K562 (cell line): Measurements from ENCODE around the gene TXNDC8. TPM values are rescaled to one million over a fixed set of nuclear protein-coding genes. Genes with fewer than 3 reads are reported as not detected.

ENCODE experiments used
- ATAC-seq: fragments of 200-7000 bp; cut with Tn5 transposase; 3 replicates; pipeline ENCODE4 v1.9.1; 2020; ENCODE audit warnings: moderate library complexity
- BruUV-seq: library from RNA; stranded (reverse); fragments of 400-500 nt; replicated peaks from 2 replicates; lab custom pipeline; 2021; lab: Mats Ljungman, UMichigan
- CTCF ChIA-PET: fragments of 300-600 bp; formaldehyde crosslinking; extraction: SDS; loops from one replicate; lab custom pipeline; 2021; ENCODE audit warnings: low intra/inter-chr PET ratio; lab: Yijun Ruan, JAX
- POLR2A ChIA-PET: fragments of 300-600, 350-650 bp; sonication (Branson Sonifier 250); formaldehyde crosslinking; extraction: SDS; loops from one replicate; lab custom pipeline; 2021; ENCODE audit warnings: antibody characterized with exemption, inconsistent platforms; lab: Yijun Ruan, JAX
- DNase-seq, 4 experiments: peaks; one replicate each; pipeline versions ENCODE4 v3.0.0 to v3.0.0-alpha.2; 2011 to 2018; ENCODE audit warnings: low spot score in 3 of 4, mixed read lengths in 3 of 4; ENCODE audit errors: extremely low read depth in 1 of 4
- FAIRE-seq: peaks from 2 replicates; lab custom pipeline; 2011; peaks lifted over from hg19 to GRCh38; lab: Jason Lieb, UNC
- H2AFZ ChIP-seq: 2 replicates; pipeline ENCODE4 v1.6.0; 2011; ENCODE audit warnings: low read depth, low read length, control low read depth, inconsistent platforms
- H3K27ac ChIP-seq: fragments of 200-600 bp; 3 replicates; pipeline ENCODE4 v1.8.0; 2011; ENCODE audit warnings: low read depth, mild to moderate bottlenecking, control low read depth, inconsistent platforms, low read length, moderate library complexity, mixed read lengths; ENCODE audit errors: extremely low read depth
- H3K27me3 ChIP-seq, 2 experiments: fragments of 300-600 bp in 1 of 2; 2 replicates in 1 of 2; 3 replicates in 1 of 2; pipeline versions ENCODE4 v1.6.0 to v1.8.0; 2011; ENCODE audit warnings: inconsistent platforms in 2 of 2, low read length in 2 of 2, mild to moderate bottlenecking in 1 of 2, mixed read lengths in 1 of 2, moderate library complexity in 1 of 2; ENCODE audit not compliant: control insufficient read depth in 2 of 2, insufficient read depth in 2 of 2
- H3K36me3 ChIP-seq: fragments of 300-600 bp; 3 replicates; pipeline ENCODE4 v1.8.0; 2011; ENCODE audit warnings: mild to moderate bottlenecking, low read length, inconsistent platforms; ENCODE audit not compliant: control insufficient read depth, insufficient read depth
- H3K4me1 ChIP-seq, 2 experiments: fragments of 200-600 bp in 1 of 2; replicated peaks in 1 of 2; 2 replicates in 1 of 2; 3 replicates in 1 of 2; pipeline versions ENCODE4 v1.5.1 to v1.8.0; 2011; ENCODE audit warnings: inconsistent platforms in 2 of 2, low read length in 2 of 2, mild to moderate bottlenecking in 1 of 2, mixed read lengths in 1 of 2, moderate library complexity in 1 of 2; ENCODE audit not compliant: control insufficient read depth in 2 of 2, insufficient read depth in 2 of 2
- H3K4me2 ChIP-seq: 2 replicates; pipeline ENCODE4 v1.6.1; 2011; ENCODE audit warnings: low read length, control low read depth, inconsistent platforms, mixed read lengths; ENCODE audit not compliant: insufficient read depth
- H3K4me3 ChIP-seq: fragments of 200-600 bp; sonication (generic), shearing (Covaris generic); 2 replicates; pipeline ENCODE4 v1.5.1; 2016; ENCODE audit warnings: control low read depth, inconsistent platforms
- H3K79me2 ChIP-seq: fragments of 200-600 bp; 3 replicates; pipeline ENCODE4 v1.8.0; 2011; ENCODE audit warnings: low read length, inconsistent platforms; ENCODE audit not compliant: control insufficient read depth, insufficient read depth
- H3K9ac ChIP-seq, 2 experiments: 2 replicates each; pipeline versions ENCODE4 v1.6.0 to v1.6.1; 2011; ENCODE audit warnings: low read depth in 2 of 2, low read length in 2 of 2, control low read depth in 1 of 2, inconsistent platforms in 1 of 2, mild to moderate bottlenecking in 1 of 2, mixed read lengths in 1 of 2; ENCODE audit not compliant: insufficient read depth in 1 of 2
- H3K9me1 ChIP-seq: one replicate; pipeline ENCODE4 v1.6.0; 2011; ENCODE audit warnings: inconsistent platforms, mild to moderate bottlenecking, low read length, moderate library complexity; ENCODE audit not compliant: control insufficient read depth, insufficient read depth
- H3K9me3 ChIP-seq: replicated peaks from 2 replicates; pipeline ENCODE4 v1.5.1; 2011; ENCODE audit warnings: low read depth, low read length, inconsistent platforms; ENCODE audit not compliant: control insufficient read depth, insufficient read depth
- H4K20me1 ChIP-seq: replicated peaks from 2 replicates; pipeline ENCODE4 v1.6.1; 2011; ENCODE audit warnings: low read length, inconsistent platforms, mixed read lengths; ENCODE audit not compliant: control insufficient read depth, insufficient read depth
- BACH1 ChIP-seq: fragments of 200-800 bp; sonication (Bioruptor generic); IDR thresholded peaks from 2 replicates; pipeline ENCODE4 v1.6.1; 2016; ENCODE audit warnings: missing genetic modification characterization, missing compliant biosample characterization
- BCOR ChIP-seq: fragments of 450-650 bp; IDR thresholded peaks from 2 replicates; pipeline ENCODE4 v1.6.1; 2016
- EWSR1 ChIP-seq: fragments of 450-650 bp; IDR thresholded peaks from 2 replicates; pipeline ENCODE4 v1.6.1; 2018; ENCODE audit warnings: borderline replicate concordance, mild to moderate bottlenecking, low read depth, moderate library complexity; ENCODE audit not compliant: partially characterized antibody
- EZH2 ChIP-seq: IDR thresholded peaks from 2 replicates; pipeline ENCODE4 v1.6.1; 2012; ENCODE audit warnings: low read depth, mild to moderate bottlenecking, inconsistent platforms, low read length, borderline replicate concordance
- FOSL1 ChIP-seq: fragments of 200-800 bp; sonication (Bioruptor generic); conservative IDR thresholded peaks from 2 replicates; pipeline ENCODE4 v1.6.1; 2016; ENCODE audit warnings: missing genetic modification characterization, missing compliant biosample characterization
- FOXA3 ChIP-seq, 2 experiments: fragments of 450-650 bp in 1 of 2; sonication (generic) in 1 of 2; formaldehyde crosslinking; IDR thresholded peaks in 1 of 2; conservative IDR thresholded peaks in 1 of 2; 2 replicates each; pipeline versions ENCODE4 v1.4.0 to v1.8.0; 2020 to 2022; ENCODE audit warnings: mild to moderate bottlenecking in 2 of 2, missing genetic modification reagents in 1 of 2
- KAT2B ChIP-seq: IDR thresholded peaks from one replicate; pipeline ENCODE4 v1.6.1; 2012; ENCODE audit warnings: low read depth, mild to moderate bottlenecking, control low read depth, inconsistent platforms, low read length, moderate library complexity
- MAZ ChIP-seq, 2 experiments: fragments of 450-650 bp in 1 of 2; sonication (generic) in 1 of 2; formaldehyde crosslinking; IDR thresholded peaks in 1 of 2; conservative IDR thresholded peaks in 1 of 2; 2 replicates each; pipeline versions ENCODE4 v1.4.0 to v1.5.0; 2020; ENCODE audit warnings: mild to moderate bottlenecking in 1 of 2, missing genetic modification reagents in 1 of 2
- MTA3 ChIP-seq: fragments of 450-650 bp; formaldehyde crosslinking; IDR thresholded peaks from 2 replicates; pipeline ENCODE4 v1.6.1; 2017; ENCODE audit warnings: mild to moderate bottlenecking, borderline replicate concordance
- NRF1 ChIP-seq, 2 experiments: fragments of 450-650 bp; IDR thresholded peaks in 1 of 2; conservative IDR thresholded peaks in 1 of 2; 2 replicates each; pipeline ENCODE4 v1.6.1; 2014; ENCODE audit warnings: mild to moderate bottlenecking in 2 of 2
- RFX7 ChIP-seq: fragments of 250-450 bp; sonication (Bioruptor Pico); IDR thresholded peaks from 2 replicates; pipeline ENCODE4 v1.5.1; 2021; ENCODE audit warnings: mild to moderate bottlenecking
- SMARCE1 ChIP-seq: fragments of 450-650 bp; IDR thresholded peaks from 2 replicates; pipeline ENCODE4 v1.7.1; 2016; ENCODE audit warnings: mild to moderate bottlenecking
- YY1 ChIP-seq, 3 experiments: IDR thresholded peaks; 2 replicates each; pipeline ENCODE4 v1.6.1; 2011; ENCODE audit warnings: low read length in 2 of 3, mild to moderate bottlenecking in 2 of 3, moderate library complexity in 2 of 3, borderline replicate concordance in 1 of 3, control low read depth in 1 of 3, low read depth in 1 of 3; ENCODE audit not compliant: insufficient read depth in 3 of 3, insufficient replicate concordance in 2 of 3, control insufficient read depth in 1 of 3, insufficient read length in 1 of 3; ENCODE audit errors: extremely low read depth in 1 of 3
- ZBTB1 ChIP-seq: sonication (generic); formaldehyde crosslinking; IDR thresholded peaks from 2 replicates; pipeline ENCODE4 v1.8.1; 2023; ENCODE audit warnings: missing genetic modification reagents, low read depth, mild to moderate bottlenecking, borderline replicate concordance
- ZNF507 ChIP-seq: conservative IDR thresholded peaks from 2 replicates; pipeline ENCODE4 v1.6.1; 2017; ENCODE audit warnings: missing genetic modification characterization, missing compliant biosample characterization
- WGBS: fragments of 100-300 bp; shearing (Covaris generic); methylation state at CpG from one replicate; pipeline ENCODE4 v1.1.6; 2016; ENCODE audit warnings: low coverage, mixed read lengths; ENCODE audit not compliant: insufficient coverage; ENCODE audit errors: missing lambda C conversion rate; 5-methylcytosine and 5-hydroxymethylcytosine counted together
- in situ Hi-C: fragments of 300-500 bp; cut with MboI; formaldehyde crosslinking; loops from 4 replicates; pipeline ENCODE4 v1.15.0; 2018; ENCODE audit warnings: inconsistent platforms, mixed read lengths
- intact Hi-C: fragments of 100-400 bp; cut with micrococcal nuclease; formaldehyde crosslinking; loops from 2 replicates; pipeline ENCODE4 v1.14.2; 2022
- polyA plus RNA-seq, 8 experiments: library from polyadenylated mRNA; depleted of rRNA in 4 of 8; stranded (reverse) in 5 of 8; unstranded in 3 of 8; fragments of >200 nt; fragmentation: Nextera tagmentation in 2 of 8; fragmentation: Illumina TruSeq in 1 of 8; extraction: Ambion mirVana in 2 of 8; extraction: Trizol in 1 of 8; gene quantifications; 2 replicates each; pipeline versions ENCODE4 v1.2.1 to v1.2.3, GENCODE V29; 2011 to 2014; ENCODE audit warnings: inconsistent platforms in 1 of 8, missing spikeins in 1 of 8
- total RNA-seq, 7 experiments: library from RNA; depleted of rRNA in 6 of 7; stranded (reverse); fragments of >200 nt in 6 of 7; fragmentation: Illumina TruSeq in 2 of 7; extraction: Trizol in 2 of 7; gene quantifications; 2 replicates each; pipeline versions ENCODE4 v1.2.1 to v1.2.3, GENCODE V29; 2011 to 2021; ENCODE audit warnings: low replicate concordance in 1 of 7
- TF ChIP-seq, protein P1 (sequence below), 2 experiments: fragments of 200-800 bp in 1 of 2; sonication (Bioruptor generic) in 1 of 2; sonication (generic) in 1 of 2; formaldehyde crosslinking in 1 of 2; IDR thresholded peaks in 1 of 2; conservative IDR thresholded peaks in 1 of 2; 2 replicates each; pipeline versions ENCODE4 v1.5.0 to v1.6.1; 2016 to 2020; ENCODE audit warnings: missing compliant biosample characterization in 1 of 2, missing genetic modification characterization in 1 of 2, missing genetic modification reagents in 1 of 2
- TF ChIP-seq, protein P2 (sequence below): fragments of 450-650 bp; conservative IDR thresholded peaks from 2 replicates; pipeline ENCODE4 v1.6.1; 2016; ENCODE audit warnings: missing genetic modification characterization, low read depth, mild to moderate bottlenecking, missing compliant biosample characterization, moderate library complexity
- TF ChIP-seq, protein P3 (sequence below), 3 experiments: fragments of 200-800 bp in 1 of 3; sonication (Bioruptor generic) in 1 of 3; sonication (generic) in 1 of 3; formaldehyde crosslinking in 1 of 3; IDR thresholded peaks; 2 replicates each; pipeline versions ENCODE4 v1.6.1 to v1.8.0; 2016 to 2022; ENCODE audit warnings: mild to moderate bottlenecking in 2 of 3, missing compliant biosample characterization in 2 of 3, missing genetic modification characterization in 2 of 3, missing genetic modification reagents in 1 of 3

TXNDC8 gene
- total and polyA plus RNA-seq, 9 of the 15 experiments (the other 6 are each of a cell fraction or from before 2014, with no cell fraction given) = not detected

DNA sequence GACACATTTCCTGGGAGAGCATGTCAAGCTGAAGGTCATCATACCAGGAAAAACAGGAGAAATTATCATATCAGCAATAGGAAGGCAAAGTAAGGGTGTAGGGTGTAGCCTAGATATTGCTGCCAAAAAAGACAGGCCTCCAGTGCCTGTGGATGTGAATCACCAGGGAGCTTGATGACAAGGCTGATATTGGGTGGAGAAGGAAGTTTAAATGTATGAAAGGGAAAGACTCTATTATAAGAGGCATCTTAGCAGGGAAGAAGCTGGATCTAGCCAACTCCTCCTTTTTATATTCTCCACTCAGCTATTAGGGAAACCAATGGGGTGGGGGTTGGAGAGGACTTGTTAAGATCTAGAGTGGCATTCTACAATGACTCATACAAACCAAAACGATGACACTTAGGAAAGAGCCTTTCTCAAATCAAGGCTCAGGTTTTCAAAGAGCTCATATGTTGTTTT is 13.4 kb upstream of the TXNDC8 start:
- 0% methylated on average over 1 of the region's 1 CpG for WGBS
- Histone ChIP-seq H3K27ac (no peak overlapping the region), H2AFZ (no peak overlapping the region), H3K9me1 (no peaks in the 10 kb centered on the region), H3K79me2 (no peaks in the 10 kb centered on the region), H3K9me3 (no peaks in the 10 kb centered on the region), H3K27me3 (no peaks in the 10 kb centered on the region), H3K4me1 (peaks cover 0 to 6% of the 10 kb centered on the region in 2 experiments; a peak in 2 of 5 replicates), H3K4me2 (no peak overlapping the region), H3K4me3 (no peak overlapping the region), H3K36me3 (no peaks in the 10 kb centered on the region), H3K9ac (no peak overlapping the region), H4K20me1 (no peaks in the 10 kb centered on the region)
- no TSS peak for BruUV-seq
- POLR2A ChIA-PET = interaction anchor here (1.3 kb wide), 1 partner anchor 20 kb away, joined by 5 read pairs; no protein-coding TSS in a partner anchor
- DNase-seq = peak in 3 of 4 experiments; percentile 15 to 27 (median 18)
- CTCF ChIA-PET = no interaction called here
- in situ Hi-C loops (no loop called here), intact Hi-C loops (no loop called here)
- no peak for FAIRE-seq
- ATAC-seq = peak; percentile 71
- no peak for TF ChIP-seq BCOR
- peak; percentile 69; the same call in 1 of the 2 replicates for TF ChIP-seq BACH1 (tag)
- TF ChIP-seq FOXA3 (CRISPR knock-in tag; conservative IDR thresholded peaks at IDR 0.05 in 1 of 2, IDR thresholded peaks at IDR 0.05 in 1 of 2) = no peak
- TF ChIP-seq, protein P1, sequence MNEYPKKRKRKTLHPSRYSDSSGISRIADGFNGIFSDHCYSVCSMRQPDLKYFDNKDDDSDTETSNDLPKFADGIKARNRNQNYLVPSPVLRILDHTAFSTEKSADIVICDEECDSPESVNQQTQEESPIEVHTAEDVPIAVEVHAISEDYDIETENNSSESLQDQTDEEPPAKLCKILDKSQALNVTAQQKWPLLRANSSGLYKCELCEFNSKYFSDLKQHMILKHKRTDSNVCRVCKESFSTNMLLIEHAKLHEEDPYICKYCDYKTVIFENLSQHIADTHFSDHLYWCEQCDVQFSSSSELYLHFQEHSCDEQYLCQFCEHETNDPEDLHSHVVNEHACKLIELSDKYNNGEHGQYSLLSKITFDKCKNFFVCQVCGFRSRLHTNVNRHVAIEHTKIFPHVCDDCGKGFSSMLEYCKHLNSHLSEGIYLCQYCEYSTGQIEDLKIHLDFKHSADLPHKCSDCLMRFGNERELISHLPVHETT (CRISPR knock-in tag; conservative IDR thresholded peaks at IDR 0.05 in 1 of 2, IDR thresholded peaks at IDR 0.05 in 1 of 2) = no peak
- TF ChIP-seq, protein P2, sequence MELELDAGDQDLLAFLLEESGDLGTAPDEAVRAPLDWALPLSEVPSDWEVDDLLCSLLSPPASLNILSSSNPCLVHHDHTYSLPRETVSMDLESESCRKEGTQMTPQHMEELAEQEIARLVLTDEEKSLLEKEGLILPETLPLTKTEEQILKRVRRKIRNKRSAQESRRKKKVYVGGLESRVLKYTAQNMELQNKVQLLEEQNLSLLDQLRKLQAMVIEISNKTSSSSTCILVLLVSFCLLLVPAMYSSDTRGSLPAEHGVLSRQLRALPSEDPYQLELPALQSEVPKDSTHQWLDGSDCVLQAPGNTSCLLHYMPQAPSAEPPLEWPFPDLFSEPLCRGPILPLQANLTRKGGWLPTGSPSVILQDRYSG (tag) = no peak
- TF ChIP-seq MAZ (CRISPR knock-in tag; conservative IDR thresholded peaks at IDR 0.05 in 1 of 2, IDR thresholded peaks at IDR 0.05 in 1 of 2) = no peak
- no peak for TF ChIP-seq ZBTB1 (CRISPR knock-in tag)
- TF ChIP-seq, protein P3, sequence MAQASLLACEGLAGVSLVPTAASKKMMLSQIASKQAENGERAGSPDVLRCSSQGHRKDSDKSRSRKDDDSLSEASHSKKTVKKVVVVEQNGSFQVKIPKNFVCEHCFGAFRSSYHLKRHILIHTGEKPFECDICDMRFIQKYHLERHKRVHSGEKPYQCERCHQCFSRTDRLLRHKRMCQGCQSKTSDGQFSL (CRISPR knock-in tag; IDR thresholded peaks at IDR 0.05) = no peak
- TF ChIP-seq, protein P3 (tag; IDR thresholded peaks at IDR 0.05) = no peak
- TF ChIP-seq NRF1 (conservative IDR thresholded peaks at IDR 0.05 in 1 of 2, IDR thresholded peaks at IDR 0.05 in 1 of 2) = no peak
- no peak for TF ChIP-seq MTA3
- TF ChIP-seq KAT2B = no peak
- TF ChIP-seq YY1 (IDR thresholded peaks at IDR 0.05; ENCODE audit: borderline replicate concordance in 1 of 3, control insufficient read depth in 1 of 3, extremely low read depth in 1 of 3, insufficient read depth in 3 of 3, insufficient read length in 1 of 3, insufficient replicate concordance in 2 of 3, low read depth in 1 of 3, low read length in 2 of 3) = no peak
- TF ChIP-seq FOSL1 (tag) = peak; percentile 88
- TF ChIP-seq ZNF507 (tag) = no peak
- TF ChIP-seq EWSR1 = no peak
- peak; percentile 40; the same call in 1 of the 2 replicates for TF ChIP-seq SMARCE1
- TF ChIP-seq EZH2 = no peak
- TF ChIP-seq RFX7 = no peak
